HG03097 (cell line): ENCODE measurements around the gene CSKMT.
A peak's percentile ranks its signal among the peaks of the same experiment; 100 is the strongest.
"Not testable (repeated sequence)": the region's sequence is repeated elsewhere in the genome, so short reads cannot be mapped to it uniquely, and the experiment has no call there.

Source experiments
- ATAC-seq: cut with Tn5 transposase; IDR thresholded peaks from one replicate; pipeline ENCODE4 v1.9.1; 2021; ENCODE audit not compliant: unreplicated experiment, low FRiP score

CSKMT gene

DNA sequence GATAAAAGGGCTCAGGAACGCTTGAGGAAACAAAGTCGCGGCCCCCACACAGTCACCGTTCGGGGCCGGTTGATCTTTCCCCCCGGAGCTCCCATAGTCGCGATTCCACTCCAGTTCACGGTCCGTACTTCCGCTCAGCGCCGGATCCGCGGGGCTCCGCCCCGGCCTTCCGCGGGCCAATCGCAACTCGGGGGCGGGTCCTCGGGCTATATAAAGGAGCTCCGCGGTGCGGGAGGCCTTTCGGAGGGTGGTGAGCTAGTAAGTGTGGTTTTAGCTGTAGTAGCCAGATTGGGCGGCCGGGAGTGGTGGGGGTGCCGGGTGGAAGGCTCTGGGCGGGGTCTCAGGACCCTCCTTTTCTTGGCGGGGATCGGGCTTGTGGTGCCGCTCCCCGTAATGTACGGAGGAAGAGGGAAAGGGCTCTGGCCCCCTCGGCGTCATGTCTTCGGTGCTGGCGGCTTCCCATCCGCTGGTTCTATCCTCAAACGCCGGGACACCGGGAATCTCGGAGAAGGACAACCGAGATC, at the start of gene CSKMT, which contains the start of gene C11orf98:
Gene CSKMT (plus strand): TSS at position 238 of the 524 bp plus-strand sequence. CDS start 568 bp downstream, outside the sequence.
Gene C11orf98 (minus strand): TSS at position 136 of the 524 bp plus-strand sequence. CDS start 41 bp downstream, at position 95.
- peak; percentile 70 for ATAC-seq

DNA sequence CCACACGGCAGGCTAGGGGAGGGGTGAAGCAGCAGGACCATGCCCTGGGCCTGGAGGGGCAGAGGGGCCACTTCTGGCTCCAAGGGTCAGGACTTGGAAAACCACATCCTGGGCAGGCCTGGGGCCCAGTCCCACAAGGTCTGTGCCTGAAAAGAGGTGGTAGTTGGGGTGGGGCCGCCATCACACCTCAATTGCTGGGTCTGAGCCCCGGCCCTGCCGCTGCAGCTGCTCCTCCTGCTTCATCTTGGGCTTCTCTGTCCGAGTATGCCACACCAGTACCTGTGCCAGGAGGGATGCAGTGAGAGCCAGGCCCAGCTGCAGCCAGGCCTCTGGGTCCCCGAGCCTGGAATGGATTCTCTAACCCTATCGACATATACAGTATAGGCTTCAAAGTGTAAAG, 49.6 kb upstream of the CSKMT start:
- no peak for ATAC-seq

GRCh38 chr11:62616957-62617356, 48.2 kb upstream of the CSKMT start:
- ATAC-seq, result not testable (repeated sequence)

- no peak for ATAC-seq
Measured at GRCh38 chr11:62621027-62621566, 44.0 kb upstream of the CSKMT start.

DNA sequence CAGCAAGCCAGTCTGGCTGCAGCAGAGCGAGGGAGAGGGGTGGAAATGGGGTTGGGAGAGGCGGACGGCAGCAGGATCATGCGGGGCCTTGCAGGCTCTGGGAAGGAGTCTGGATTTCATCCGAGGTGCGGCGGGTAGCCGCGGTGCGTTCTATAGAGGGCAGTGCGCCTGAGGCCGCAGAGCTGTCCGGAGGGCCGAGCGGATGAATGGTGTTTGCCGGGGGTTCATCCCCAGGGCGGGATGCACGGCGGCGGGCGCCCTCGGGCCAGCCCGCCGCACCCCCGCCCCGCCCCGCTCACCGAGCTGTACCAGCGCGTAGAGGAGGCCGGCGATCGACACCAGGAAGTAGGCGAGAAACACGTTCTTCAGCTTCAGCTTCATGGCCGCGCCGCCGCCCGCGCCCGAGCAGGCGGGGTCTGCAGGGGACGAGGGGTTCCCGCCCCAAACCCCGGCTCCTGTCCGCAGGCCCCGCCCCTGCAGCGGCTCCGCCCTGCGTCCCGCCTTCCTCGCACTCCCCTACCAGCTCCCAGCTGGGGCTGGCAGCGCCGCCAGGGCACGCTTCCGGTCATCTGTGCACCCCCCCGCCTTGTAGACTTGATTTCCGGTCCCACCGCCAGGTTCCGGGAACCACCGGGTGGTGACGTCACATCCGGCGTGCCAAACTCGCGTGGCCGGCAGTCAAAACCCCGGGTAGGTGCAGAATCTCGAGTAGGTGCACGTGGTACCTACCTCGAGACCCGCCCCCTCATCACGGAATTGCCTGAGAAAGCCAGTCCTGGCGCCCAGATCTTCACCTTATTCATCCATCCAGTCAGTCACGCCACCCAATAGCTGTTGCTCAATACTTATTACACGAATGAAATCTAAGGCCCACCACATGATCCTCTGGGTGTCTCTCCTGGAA, 43.3 kb upstream of the CSKMT start, which contains the start of gene B3GAT3:
Gene B3GAT3 (minus strand): TSS at position 420 of the 904 bp plus-strand sequence. CDS start 39 bp downstream, at position 381.
- peak; percentile 95 for ATAC-seq

DNA sequence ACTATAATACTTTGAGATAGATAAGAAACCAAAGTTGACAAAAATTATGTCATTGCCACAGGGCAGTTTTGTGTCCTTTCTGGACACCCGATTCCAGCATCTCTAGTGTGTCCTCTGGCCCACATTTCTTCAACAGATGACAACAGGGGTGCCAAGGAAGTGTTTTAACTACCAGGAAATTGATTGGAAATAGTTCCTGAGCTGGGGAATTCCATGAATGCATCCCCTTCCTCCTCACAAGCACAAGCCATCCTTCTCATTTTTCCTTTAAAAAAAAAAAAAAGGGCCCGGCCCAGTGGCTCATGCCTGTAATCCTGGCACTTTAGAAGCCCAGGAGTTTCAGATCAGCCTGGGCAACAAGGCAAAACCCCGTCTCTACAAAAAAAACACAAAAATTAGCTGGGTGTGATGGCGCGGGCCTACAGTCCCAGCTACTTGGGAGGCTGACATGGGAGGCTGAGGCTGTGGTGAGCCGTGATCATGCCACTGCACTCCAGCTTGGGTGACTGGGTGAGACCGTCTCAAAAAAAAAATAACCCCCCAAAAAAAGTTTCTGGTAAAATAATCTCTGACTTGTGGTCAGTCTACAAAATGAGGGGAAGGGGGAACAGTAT, 42.5 kb upstream of the CSKMT start:
- no peak for ATAC-seq

DNA sequence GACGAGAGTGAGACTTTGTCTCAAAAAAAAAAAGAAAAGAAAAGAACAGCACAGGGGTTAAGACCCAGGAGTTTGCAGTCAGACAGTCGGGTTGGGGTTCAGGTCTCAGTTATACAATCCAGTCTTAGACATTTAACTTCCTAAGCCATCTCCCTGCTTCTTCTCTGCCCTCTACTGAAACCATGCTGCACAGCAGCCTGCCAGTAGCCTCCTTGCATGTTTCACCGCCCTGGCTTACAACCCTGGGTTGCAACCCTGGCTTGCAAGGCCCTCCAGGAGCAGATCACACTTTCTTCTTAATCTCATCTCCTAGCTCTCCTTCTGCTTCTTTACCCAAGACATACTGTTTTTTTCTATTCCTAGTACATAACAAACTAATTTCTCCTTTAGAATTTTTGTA, 37.4 kb upstream of the CSKMT start:
- no peak for ATAC-seq

GRCh38 chr11:62632492-62632891, 32.6 kb upstream of the CSKMT start:
- ATAC-seq, result no peak

GRCh38 chr11:62644220-62644619, 20.9 kb upstream of the CSKMT start:
- no peak for ATAC-seq

DNA sequence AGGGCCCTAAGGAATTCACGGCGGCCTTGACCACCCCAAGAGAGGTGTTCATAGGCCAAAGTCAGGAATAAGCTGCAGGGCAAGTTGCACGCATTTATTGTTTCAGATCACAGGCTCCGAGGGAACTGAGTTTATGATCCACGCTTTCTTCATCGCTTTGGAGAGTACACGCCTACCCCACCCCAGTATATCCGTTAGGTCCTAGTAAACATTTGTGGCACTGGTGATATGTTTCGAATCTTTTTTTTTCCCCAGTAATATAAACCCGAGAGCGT, 19.5 kb upstream of the CSKMT start:
- ATAC-seq, result no peak

- peak; percentile 86 for ATAC-seq
Measured at GRCh38 chr11:62645946-62646824, 18.9 kb upstream of the CSKMT start, which contains the start of gene GANAB. Gene GANAB, minus strand, starts transcription at chr11:62646613. Its CDS starts 14 bp downstream, at chr11:62646599.

DNA sequence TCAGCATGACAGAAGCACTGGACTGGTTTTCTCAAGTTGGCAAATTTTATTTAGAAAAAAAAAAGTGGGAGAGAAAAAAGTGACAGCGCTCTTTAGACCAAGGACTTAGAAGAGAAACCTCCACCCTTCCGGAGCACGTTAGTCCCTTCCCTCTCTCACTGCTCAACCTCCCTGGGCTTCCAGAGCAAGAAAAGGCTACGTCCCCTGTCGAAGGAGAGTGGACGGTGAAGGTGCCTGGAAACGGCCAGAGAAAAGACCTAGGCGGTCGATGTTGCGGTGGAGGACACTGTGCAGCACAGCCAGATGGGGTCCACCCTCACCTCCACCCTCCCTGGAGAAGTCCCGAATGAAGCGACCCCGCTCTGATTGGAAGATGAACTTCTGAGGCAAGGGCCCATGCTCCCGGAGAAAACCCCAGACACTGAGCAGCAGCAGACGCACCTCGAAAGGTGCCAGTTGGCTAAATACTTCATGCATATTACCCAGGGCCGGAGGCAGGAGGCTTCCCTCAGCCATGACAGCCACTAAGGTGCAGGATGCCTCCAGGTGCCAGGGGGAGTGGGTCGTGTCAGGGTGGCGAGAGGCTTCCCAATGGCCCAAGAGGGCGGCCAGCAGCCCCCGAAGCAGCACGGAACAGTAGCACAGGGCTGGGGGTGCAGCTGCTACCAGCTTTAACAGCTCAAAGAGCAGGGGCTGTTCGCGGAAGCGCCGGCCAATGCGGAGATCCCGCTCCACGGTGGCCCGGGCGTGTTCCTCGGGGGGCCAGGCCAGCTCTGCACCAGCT, 18.1 kb upstream of the CSKMT start:
- peak; percentile 7 for ATAC-seq

DNA sequence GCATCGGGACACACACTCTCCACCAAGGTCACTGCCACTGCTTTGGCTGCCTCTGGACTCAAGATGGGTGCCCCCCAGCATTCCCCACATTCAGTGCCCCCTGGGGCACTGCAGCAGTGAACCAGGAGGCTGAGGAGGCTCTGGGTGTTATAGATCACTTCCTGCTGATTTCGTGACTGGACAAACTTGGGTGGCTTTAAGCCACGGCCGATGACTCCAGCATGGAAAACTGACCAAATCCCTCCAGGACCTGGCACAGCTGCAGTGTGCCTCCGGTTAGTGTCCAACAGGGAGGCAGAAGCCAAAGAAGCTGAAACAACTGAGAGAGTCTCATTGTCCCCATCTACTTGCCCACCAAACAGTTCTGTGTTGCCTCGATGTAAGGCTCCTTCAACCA, 17.5 kb upstream of the CSKMT start:
- ATAC-seq, result no peak

DNA sequence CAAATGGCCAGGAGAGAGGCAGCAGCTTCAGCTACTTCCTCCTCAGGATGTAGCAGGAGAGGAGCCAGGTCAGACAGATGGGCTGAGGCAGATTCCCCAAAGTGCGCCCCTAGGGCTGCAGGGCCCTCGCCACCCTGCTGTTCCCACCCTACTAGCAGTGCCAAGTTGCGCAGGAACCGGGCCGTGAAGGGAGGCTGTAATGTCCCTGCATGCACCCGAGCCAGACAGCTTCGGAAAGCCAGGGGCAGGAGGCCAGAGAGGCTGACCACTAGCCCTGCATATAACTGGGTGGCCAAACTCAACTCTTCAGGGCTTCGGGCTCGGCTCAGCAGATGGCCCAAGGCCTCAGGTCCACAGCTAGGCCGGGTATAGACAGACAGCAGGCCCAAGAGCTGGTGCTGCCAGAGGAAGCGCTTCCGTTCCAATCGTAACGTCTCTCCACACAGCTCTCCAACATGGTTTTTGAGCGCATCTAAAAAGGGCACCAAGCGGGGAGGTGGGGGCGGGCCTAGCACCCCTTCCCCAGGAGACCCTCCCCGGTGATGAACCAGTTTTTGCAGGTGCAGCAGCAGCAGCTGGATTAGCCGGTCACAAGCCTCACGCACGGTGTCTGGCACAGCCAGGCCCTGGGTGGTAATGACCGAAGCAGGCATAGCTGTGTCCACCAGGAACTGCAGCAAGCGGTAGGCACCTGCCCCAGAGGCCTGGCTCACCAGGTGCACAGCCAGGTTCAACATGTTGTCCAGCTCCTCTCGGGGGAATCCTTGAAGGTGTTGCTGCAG, 16.7 kb upstream of the CSKMT start:
- no peak for ATAC-seq

GRCh38 chr11:62648967-62649364, 16.1 kb upstream of the CSKMT start:
- no peak for ATAC-seq

DNA sequence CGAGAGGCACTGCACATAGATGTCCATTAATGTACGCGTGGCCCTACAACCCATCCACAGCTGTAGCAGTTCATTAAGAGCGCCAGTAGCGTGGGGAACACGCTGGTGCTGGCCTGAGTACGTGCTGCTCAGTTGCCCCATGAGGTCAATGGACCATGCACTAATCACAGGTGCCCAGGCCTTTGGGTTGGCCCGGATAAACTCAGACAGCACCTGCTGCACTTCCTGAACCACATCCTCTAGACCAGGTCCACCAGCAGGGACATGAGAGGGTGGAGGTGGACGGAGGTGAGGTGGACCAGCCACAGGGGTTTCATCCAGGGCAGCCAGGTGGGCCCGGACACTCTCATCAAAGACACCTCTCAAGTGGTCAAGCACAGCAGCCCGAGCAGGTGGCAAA, 15.6 kb upstream of the CSKMT start:
- no peak for ATAC-seq

- not testable (repeated sequence) for ATAC-seq
Measured at GRCh38 chr11:62650283-62650682, 14.8 kb upstream of the CSKMT start.

- ATAC-seq, result no peak
Measured at GRCh38 chr11:62652161-62653006, 12.7 kb upstream of the CSKMT start.
